Nucleus accumbens (tissue), 56 donors: ENCODE results near the gene SLC23A2.
A peak's percentile ranks its signal among the peaks of the same experiment; 100 is the strongest.

Source experiments
- DNase-seq, 56 donors: peaks; one replicate each; lab custom pipeline; 2025; lab: John Stamatoyannopoulos, UW

The SLC23A2 gene

GRCh38 chr20:4910951-4911350, 90.4 kb downstream of the SLC23A2 start:
- peak in 1 of 56 donors; percentile 6 for DNase-seq

DNA sequence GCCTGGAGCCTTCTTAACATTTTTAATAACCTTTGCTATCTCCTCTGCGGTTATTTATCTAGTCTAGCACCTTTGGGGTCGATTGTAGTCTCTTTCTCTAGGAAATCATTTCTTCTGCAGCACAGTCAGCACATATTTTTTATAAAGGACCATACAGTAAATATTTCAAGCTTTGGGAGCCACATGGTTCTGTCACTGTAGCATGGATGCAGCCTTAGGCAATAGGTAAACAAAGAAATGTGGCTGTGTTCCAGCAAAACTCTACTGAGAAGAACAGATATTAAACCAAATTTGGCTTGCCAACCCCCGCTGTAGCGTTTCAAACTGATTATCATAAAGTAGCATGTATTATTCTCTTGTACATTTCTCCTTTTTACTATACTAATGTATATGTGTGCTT, 95.7 kb downstream of the SLC23A2 start:
- no peak for DNase-seq

DNA sequence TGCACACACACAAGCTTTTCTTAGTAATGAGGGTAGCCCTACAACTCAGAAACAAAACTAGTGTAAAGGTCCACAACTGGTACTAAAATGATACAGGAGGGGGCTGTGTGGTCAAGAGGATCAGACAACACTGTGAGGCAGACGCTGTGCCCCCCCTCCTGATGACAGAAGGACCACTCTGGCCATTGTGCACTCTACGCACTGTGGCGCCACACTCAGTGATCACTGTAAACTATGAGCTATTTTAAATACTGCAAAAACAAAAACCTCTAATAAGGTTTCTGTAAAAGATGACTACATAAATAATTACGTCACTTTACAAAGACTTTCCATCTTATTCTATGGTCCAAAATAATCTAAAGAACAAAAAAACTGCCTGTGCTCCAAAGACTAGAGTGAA, 96.1 kb downstream of the SLC23A2 start:
- DNase-seq = no peak

GRCh38 chr20:4904127-4904860, 97.0 kb downstream of the SLC23A2 start:
- no peak for DNase-seq

DNA sequence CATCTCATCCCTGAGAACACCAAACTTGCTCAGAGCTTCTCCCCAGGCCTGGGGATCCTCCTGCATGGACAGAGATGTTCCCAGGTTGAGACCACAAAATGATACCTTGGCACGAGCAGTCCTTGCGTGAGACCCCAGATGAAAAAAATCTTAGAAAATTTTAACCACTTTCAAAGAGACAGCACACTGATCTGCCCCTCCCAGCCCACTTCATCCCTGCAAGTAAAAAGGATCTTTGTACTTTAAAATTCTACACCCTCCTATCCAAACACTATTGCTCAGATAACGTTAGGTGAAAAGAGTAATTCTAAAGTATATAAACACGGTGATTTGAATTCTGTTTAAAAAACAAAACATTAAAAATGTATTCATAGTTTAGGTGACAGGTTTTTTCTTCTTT, 98.5 kb downstream of the SLC23A2 start:
- DNase-seq = no peak

- DNase-seq = no peak
Measured at GRCh38 chr20:4901031-4901818, 100.1 kb downstream of the SLC23A2 start.

GRCh38 chr20:4898282-4899244, 102.7 kb downstream of the SLC23A2 start:
- DNase-seq = peak in 11 of 56 donors; percentile 18 to 62 (median 28)

DNA sequence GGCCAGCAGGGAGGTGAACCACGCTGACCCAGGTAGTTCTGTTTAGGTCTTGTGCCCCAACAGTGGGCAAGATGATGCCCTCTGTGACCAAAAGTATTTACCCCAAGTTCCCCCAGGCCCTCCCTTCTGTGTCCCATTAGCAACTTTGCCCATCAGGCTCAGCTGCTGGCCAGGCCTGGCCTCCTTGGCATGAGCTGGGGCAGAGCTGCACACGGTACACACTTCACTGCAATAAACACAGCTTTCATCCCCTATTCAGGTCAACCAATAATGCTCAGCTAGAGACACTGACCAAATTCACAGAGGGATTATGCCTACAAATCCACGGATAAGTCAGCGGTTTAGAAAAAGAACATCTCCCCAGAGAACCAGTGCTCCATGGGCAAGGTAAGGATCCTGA, 103.7 kb downstream of the SLC23A2 start:
- peak in 3 of 56 donors; percentile 20 to 28 (median 23) for DNase-seq

GRCh38 chr20:4896971-4897497, 104.3 kb downstream of the SLC23A2 start:
- DNase-seq = no peak

DNA sequence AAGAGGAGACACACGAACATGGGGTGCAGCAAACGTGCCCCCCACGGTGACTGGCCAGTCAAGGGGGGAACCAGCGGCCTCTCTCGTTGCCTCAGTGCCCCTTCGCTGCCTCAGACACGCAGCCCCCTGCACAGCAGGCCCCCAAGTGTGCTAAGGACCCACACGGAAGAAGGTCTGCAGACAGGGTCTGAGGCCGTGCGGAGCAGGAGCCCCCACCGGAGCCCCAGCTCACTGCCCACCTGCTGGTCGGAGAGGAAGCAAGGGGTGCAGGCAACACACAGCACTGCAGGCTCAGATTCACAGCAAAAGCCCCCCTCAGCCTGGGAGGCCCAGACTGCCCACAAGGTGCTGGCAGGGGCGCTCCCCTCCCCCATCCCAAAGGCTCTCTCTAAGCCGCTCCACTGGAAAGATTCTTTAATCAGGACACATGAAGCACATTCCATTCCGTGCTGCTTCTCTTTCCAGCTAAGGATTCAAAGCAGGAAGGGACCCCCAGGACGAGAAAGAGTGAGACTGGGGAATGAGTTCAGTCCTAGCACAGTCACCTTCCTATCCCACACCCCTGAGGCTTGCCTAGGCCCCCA, 105.1 kb downstream of the SLC23A2 start:
- DNase-seq = no peak

DNA sequence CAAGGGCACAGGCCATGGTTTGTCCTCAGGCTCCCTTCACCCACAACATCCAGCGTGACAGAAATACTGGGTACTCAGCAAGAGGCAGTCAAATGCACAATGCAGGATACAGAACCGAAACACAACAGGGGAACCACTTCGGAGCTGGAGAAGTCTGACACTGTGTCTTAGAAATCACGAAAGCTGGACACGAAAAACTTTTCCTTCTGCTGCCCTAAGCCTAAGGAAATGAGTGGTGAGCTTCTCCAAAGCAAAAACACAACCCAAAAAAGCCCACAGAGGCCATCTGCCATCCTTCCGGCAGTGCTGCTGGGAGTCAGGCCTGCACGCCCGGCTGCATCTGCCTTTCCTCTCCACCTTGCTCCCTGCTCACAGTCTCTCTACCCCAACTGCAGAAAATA, 106.3 kb downstream of the SLC23A2 start:
- peak in 4 of 56 donors; percentile 20 to 38 (median 28) for DNase-seq

DNA sequence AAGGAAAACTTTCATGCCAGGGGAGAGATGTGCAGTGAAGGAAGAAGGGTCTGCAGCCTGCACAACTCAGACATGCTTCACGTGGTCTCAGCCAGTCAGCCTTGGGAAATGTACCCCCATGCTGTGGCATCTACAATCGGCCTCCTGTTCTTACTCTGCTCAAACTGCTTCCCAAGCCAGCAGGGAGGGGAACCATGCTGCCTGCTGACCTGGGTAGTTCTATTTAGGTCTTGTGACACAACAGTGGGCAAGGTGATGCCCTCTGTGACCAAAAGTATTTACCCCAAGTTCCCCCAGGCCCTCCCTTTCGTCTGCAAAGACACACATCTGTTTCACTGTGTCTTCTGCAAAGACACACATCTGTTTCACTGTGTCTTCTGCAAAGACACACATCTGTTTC, 106.9 kb downstream of the SLC23A2 start:
- DNase-seq = no peak

GRCh38 chr20:4893709-4894108, 107.6 kb downstream of the SLC23A2 start:
- DNase-seq = no peak

DNA sequence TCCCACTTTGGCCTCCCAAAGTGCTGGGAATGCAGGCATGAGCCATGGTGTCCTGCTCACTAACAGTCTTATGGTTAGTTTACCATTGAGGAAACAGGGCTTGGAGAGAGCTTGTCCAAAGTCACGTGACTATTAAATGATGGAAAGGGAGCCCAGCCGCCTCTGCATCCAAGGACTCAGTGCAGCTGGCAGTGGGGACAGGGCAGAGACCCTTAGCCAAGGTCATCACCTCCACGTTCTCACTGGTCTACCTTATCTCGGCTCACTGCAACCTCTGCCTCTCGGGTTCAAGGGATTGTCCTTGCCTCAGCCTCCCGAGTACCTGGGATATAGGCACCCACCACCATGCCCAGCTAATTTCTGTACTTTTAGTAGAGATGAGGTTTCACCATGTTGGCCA, 109.3 kb downstream of the SLC23A2 start:
- DNase-seq = no peak

GRCh38 chr20:4891190-4891763, 110.0 kb downstream of the SLC23A2 start:
- DNase-seq = no peak

DNA sequence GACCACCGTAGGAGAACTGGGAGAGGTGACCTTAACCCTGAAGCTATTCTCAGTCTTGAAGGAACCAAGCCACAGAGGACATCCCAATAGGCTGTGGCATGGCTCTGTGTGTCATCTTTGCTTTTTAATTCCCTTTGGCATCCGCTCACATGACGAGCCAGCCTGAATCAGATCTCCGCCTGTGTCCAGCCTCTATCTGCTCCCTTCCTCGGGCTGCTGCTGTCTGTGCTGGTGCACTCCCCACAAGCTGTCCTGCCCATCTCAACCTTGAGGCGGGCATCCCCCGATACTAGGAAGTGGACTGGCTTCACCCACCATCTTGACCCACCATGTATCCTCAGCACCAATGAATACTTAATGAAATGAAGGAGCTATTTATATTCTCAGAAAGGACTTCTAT, 111.9 kb downstream of the SLC23A2 start:
- DNase-seq = no peak

DNA sequence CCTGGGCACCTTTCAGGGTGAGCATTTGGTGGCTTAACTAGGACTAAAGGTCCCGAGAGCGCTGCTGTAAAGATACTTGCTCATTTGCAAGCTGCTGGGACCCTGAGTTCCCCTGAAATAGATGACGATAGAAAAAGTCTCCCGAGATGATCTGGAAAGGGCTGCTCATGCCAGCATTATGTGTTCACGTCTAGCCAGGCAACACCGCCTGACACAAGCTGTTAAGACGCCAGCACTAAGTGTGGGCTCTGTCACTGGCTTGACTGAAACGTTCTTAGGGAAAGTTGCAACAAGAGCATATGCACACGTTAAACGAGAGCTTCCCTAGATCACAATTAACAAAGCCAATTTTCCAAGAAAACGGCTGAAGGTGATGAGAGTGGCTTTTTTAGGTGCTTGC, 113.7 kb downstream of the SLC23A2 start:
- no peak for DNase-seq

GRCh38 chr20:4886771-4887527, 114.4 kb downstream of the SLC23A2 start:
- peak in 2 of 56 donors; percentile 24 to 28 for DNase-seq

- DNase-seq = no peak
Measured at GRCh38 chr20:4885877-4886276, 115.4 kb downstream of the SLC23A2 start.
